Endodermal cell (in vitro differentiated cells): ENCODE data around the gene ACMSD. TPM values are rescaled to one million over a fixed set of nuclear protein-coding genes. Genes with fewer than 3 reads are reported as not detected.
A peak's percentile ranks its signal among the peaks of the same experiment; 100 is the strongest.

Experiments used
- DNase-seq: peaks from one replicate; pipeline ENCODE4 v3.0.0-alpha.2; 2017
- H3K27ac ChIP-seq: 2 replicates; pipeline ENCODE4 v1.5.1; 2013; ENCODE audit warnings: mild to moderate bottlenecking, low read depth, low read length, moderate library complexity
- H3K27me3 ChIP-seq: 2 replicates; pipeline ENCODE4 v1.6.1; 2013; ENCODE audit warnings: mild to moderate bottlenecking, low read length, moderate library complexity; ENCODE audit not compliant: insufficient read depth, control insufficient read depth, poor library complexity, severe bottlenecking
- H3K36me3 ChIP-seq: 2 replicates; pipeline ENCODE4 v1.7.0; 2013; ENCODE audit warnings: mild to moderate bottlenecking, low read length, moderate library complexity; ENCODE audit not compliant: control insufficient read depth, insufficient read depth
- H3K4me1 ChIP-seq: one replicate; pipeline ENCODE4 v1.7.0; 2013; ENCODE audit warnings: low read length; ENCODE audit not compliant: control insufficient read depth, insufficient read depth
- H3K4me3 ChIP-seq: 2 replicates; pipeline ENCODE4 v1.5.1; 2013; ENCODE audit warnings: mild to moderate bottlenecking, low read length, moderate library complexity
- H3K9ac ChIP-seq: 2 replicates; pipeline ENCODE4 v1.6.1; 2013; ENCODE audit warnings: mild to moderate bottlenecking, low read length, moderate library complexity; ENCODE audit not compliant: poor library complexity, severe bottlenecking; ENCODE audit errors: extremely low read depth
- H3K9me3 ChIP-seq: 2 replicates; pipeline ENCODE4 v1.6.1; 2013; ENCODE audit warnings: mild to moderate bottlenecking, low read length, moderate library complexity; ENCODE audit not compliant: control insufficient read depth
- H3K27ac Mint-ChIP-seq: 2 replicates; pipeline ENCODE4 v1.8.0; 2020; ENCODE audit warnings: mixed read lengths
- H3K27me3 Mint-ChIP-seq: 2 replicates; pipeline ENCODE4 v1.8.0; 2021; ENCODE audit warnings: mild to moderate bottlenecking, mixed read lengths; ENCODE audit not compliant: insufficient read depth
- H3K36me3 Mint-ChIP-seq: 2 replicates; pipeline ENCODE4 v1.8.0; 2020; ENCODE audit warnings: low read depth, mixed read lengths
- H3K4me1 Mint-ChIP-seq: 2 replicates; pipeline ENCODE4 v1.8.0; 2020; ENCODE audit warnings: mixed read lengths
- H3K4me3 Mint-ChIP-seq: 2 replicates; pipeline ENCODE4 v1.8.0; 2020; ENCODE audit warnings: mild to moderate bottlenecking, moderate library complexity, mixed read lengths
- H3K9me3 Mint-ChIP-seq: 2 replicates; pipeline ENCODE4 v1.8.0; 2020; ENCODE audit warnings: mild to moderate bottlenecking, mixed read lengths
- CTCF ChIP-seq: fragments of 200-600 bp; sonication (generic); conservative IDR thresholded peaks from 2 replicates; pipeline ENCODE4 v1.5.0; 2021; ENCODE audit warnings: antibody characterized with exemption, mild to moderate bottlenecking
- WGBS, 2 experiments: methylation state at CpG; one replicate each; pipeline versions ENCODE4 v1.1.5 to v1.1.7; 2013; ENCODE audit warnings: missing lambda C conversion rate in 2 of 2, mixed read lengths in 1 of 2; ENCODE audit not compliant: insufficient coverage in 1 of 2, insufficient read length in 1 of 2; 5-methylcytosine and 5-hydroxymethylcytosine counted together
- total RNA-seq, 2 donors: library from RNA; stranded (reverse); fragmentation: NEBNext Ultra II Directional in 1 of 2; extraction: Animal tissue kit (Norgen Biotek cat#: 25700) in 1 of 2; gene quantifications; 2 replicates in 1 of 2; 3 replicates in 1 of 2; pipeline ENCODE4 v1.2.1, GENCODE V29; 2021

Gene ACMSD
- total RNA-seq, 2 donors from 2014 or later = not detected

DNA sequence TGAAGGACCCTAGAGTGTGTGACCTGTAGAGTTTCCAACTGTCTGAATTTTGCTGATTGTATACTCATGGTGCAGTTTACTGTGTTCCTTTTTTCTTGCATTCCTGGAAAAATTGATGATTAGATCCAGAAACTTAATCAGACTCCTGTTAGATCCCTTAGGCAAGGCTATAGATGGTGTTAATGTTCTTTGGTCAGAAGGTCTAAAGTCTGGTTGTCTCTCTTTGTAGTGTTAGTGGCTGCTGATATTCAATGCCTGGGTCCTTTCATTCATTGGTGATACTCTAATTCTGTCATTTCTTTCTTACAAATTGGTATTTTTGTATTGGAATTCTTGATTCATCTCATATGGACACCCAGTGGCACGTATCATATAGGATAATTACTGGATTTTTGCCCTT is 86.5 kb downstream of the ACMSD start:
- peaks cover 51% of the 10 kb centered on the region for H3K36me3 ChIP-seq
- H3K4me1 ChIP-seq = no peaks in the 10 kb centered on the region
- no peak overlapping the region for H3K27ac ChIP-seq
- 100% methylated on average over 1 of the region's 1 CpG; no CpG with 5 or more reads in 1 of the 2 experiments for WGBS, 2 experiments
- H3K9ac ChIP-seq = no peak overlapping the region
- Mint-ChIP-seq H3K27ac (peak overlapping the region; percentile 24), H3K27me3 (no peaks in the 10 kb centered on the region), H3K36me3 (peaks cover 16% of the 10 kb centered on the region), H3K4me1 (peaks cover 17% of the 10 kb centered on the region), H3K4me3 (no peak overlapping the region), H3K9me3 (no peaks in the 10 kb centered on the region)
- H3K4me3 ChIP-seq = no peak overlapping the region
- TF ChIP-seq CTCF = no peak
- DNase-seq = no peak
- H3K9me3 ChIP-seq = no peaks in the 10 kb centered on the region
- H3K27me3 ChIP-seq = no peaks in the 10 kb centered on the region

GRCh38 chr2:134926231-134926931 is 88.0 kb downstream of the ACMSD start:
- H3K4me1 Mint-ChIP-seq = peaks cover 15% of the 10 kb centered on the region
- Histone ChIP-seq H3K9ac (no peak overlapping the region), H3K27me3 (no peaks in the 10 kb centered on the region), H3K27ac (no peak overlapping the region), H3K9me3 (no peaks in the 10 kb centered on the region), H3K4me3 (no peak overlapping the region), H3K4me1 (no peaks in the 10 kb centered on the region), H3K36me3 (peaks cover 52% of the 10 kb centered on the region)
- no peak for TF ChIP-seq CTCF
- peaks cover 13% of the 10 kb centered on the region for H3K36me3 Mint-ChIP-seq
- DNase-seq = no peak
- no peak overlapping the region for H3K4me3 Mint-ChIP-seq
- H3K27ac Mint-ChIP-seq = peak overlapping the region; percentile 60
- no peaks in the 10 kb centered on the region for H3K9me3 Mint-ChIP-seq
- WGBS, 2 experiments = 93 to 95% methylated on average over 2 to 3 of the region's 3 CpGs
- no peaks in the 10 kb centered on the region for H3K27me3 Mint-ChIP-seq

- Mint-ChIP-seq H3K27me3 (no peaks in the 10 kb centered on the region), H3K4me1 (peaks cover 13% of the 10 kb centered on the region), H3K4me3 (no peak overlapping the region), H3K27ac (peak overlapping the region; percentile 38), H3K9me3 (no peaks in the 10 kb centered on the region), H3K36me3 (peaks cover 17% of the 10 kb centered on the region)
- H3K9ac ChIP-seq = no peak overlapping the region
- 100% methylated on average over 2 of the region's 3 CpGs for WGBS, 2 experiments
- no peaks in the 10 kb centered on the region for H3K4me1 ChIP-seq
- H3K36me3 ChIP-seq = peaks cover 49% of the 10 kb centered on the region
- no peak for DNase-seq
- no peak overlapping the region for H3K4me3 ChIP-seq
- no peak for TF ChIP-seq CTCF
- no peak overlapping the region for H3K27ac ChIP-seq
- no peaks in the 10 kb centered on the region for H3K9me3 ChIP-seq
- H3K27me3 ChIP-seq = no peaks in the 10 kb centered on the region
These were observed 88.8 kb downstream of the ACMSD start for GRCh38 chr2:134927195-134927594.
